ENCODE results near the gene SLCO3A1.

Gene SLCO3A1

GRCh38 chr15:91916051-91916450 is 62.5 kb downstream of the SLCO3A1 start:
- no peak for DNase-seq

GRCh38 chr15:91917686-91918360 is 64.3 kb downstream of the SLCO3A1 start:
- DNase-seq: no peak

- no peak for DNase-seq
Observed at GRCh38 chr15:91919014-91919534, 65.6 kb downstream of the SLCO3A1 start.

GRCh38 chr15:91921188-91921842 is 67.8 kb downstream of the SLCO3A1 start:
- DNase-seq: peak in 1 of 2 donors; percentile 48

GRCh38 chr15:91921843-91922198 is 68.3 kb downstream of the SLCO3A1 start:
- no peak for DNase-seq

- no peak for DNase-seq
Observed at GRCh38 chr15:91922646-91923547, 69.4 kb downstream of the SLCO3A1 start.

GRCh38 chr15:91924183-91924582 is 70.7 kb downstream of the SLCO3A1 start:
- no peak for DNase-seq

GRCh38 chr15:91924837-91925495 is 71.5 kb downstream of the SLCO3A1 start:
- DNase-seq: no peak

- no peak for DNase-seq
Observed at GRCh38 chr15:91925794-91926193, 72.3 kb downstream of the SLCO3A1 start.

- DNase-seq: no peak
Observed at GRCh38 chr15:91926908-91927270, 73.4 kb downstream of the SLCO3A1 start.

- DNase-seq: no peak
Observed at GRCh38 chr15:91927585-91927984, 74.1 kb downstream of the SLCO3A1 start.

- DNase-seq: no peak
Observed at GRCh38 chr15:91928675-91929074, 75.2 kb downstream of the SLCO3A1 start.

- DNase-seq: no peak
Observed at GRCh38 chr15:91929509-91929908, 76.0 kb downstream of the SLCO3A1 start.

- DNase-seq: no peak
Observed at GRCh38 chr15:91930092-91930491, 76.6 kb downstream of the SLCO3A1 start.

GRCh38 chr15:91936182-91936775 is 82.8 kb downstream of the SLCO3A1 start:
- DNase-seq: no peak

- DNase-seq: no peak
Observed at GRCh38 chr15:91936927-91937326, 83.4 kb downstream of the SLCO3A1 start.

GRCh38 chr15:91938136-91938535 is 84.6 kb downstream of the SLCO3A1 start:
- DNase-seq: no peak

GRCh38 chr15:91939403-91939831 is 85.9 kb downstream of the SLCO3A1 start:
- DNase-seq: no peak

- DNase-seq: peak in 1 of 2 donors; percentile 34
Observed at GRCh38 chr15:91940496-91941381, 87.2 kb downstream of the SLCO3A1 start.

GRCh38 chr15:91941871-91942658 is 88.6 kb downstream of the SLCO3A1 start:
- peak in 1 of 2 donors; percentile 29 for DNase-seq

Data from CD4-positive, alpha-beta T cell treated with Interferon alpha-2 for 1 hour (primary cell).